NCI-H128 (cell line): ENCODE data around the gene TMEM229B.

Experiments
- DNase-seq: peaks from one replicate; lab custom pipeline; 2025; ENCODE audit not compliant: unreplicated experiment; lab: John Stamatoyannopoulos, UW

TMEM229B gene

DNA sequence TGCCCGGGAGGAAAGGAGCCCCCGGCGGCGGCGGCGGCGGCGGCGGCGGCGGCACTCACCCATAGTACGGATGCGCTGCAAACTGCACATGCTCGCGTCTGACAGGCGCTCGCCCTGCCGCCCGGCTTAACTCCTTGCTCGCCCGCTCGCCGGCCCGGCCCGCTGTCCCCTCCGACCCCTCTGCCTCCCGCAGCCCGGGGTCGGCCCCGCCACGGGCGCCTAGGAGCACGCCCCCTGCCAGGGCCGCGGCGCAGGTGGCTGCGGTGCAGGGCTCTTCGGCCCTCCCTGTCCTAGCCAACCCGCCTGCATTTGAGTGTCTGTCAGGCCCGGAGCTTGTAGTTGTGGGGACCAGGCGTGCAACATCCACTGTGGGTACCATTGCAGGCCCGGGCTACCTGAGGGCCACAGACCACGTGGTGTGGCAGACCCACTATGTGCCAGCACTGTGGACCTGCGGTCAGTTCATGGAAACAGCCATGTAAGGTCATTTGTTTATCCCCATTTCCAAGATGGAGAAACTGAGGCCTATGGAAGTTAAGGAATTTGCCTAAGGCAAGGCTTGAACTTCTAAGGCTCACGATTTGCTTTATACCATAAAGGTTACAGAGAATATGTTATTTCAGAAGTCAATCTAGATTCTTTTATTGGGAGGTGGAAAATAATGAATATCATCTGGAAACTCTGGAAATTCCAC, 27.0 kb upstream of the TMEM229B start:
- DNase-seq = no peak

DNA sequence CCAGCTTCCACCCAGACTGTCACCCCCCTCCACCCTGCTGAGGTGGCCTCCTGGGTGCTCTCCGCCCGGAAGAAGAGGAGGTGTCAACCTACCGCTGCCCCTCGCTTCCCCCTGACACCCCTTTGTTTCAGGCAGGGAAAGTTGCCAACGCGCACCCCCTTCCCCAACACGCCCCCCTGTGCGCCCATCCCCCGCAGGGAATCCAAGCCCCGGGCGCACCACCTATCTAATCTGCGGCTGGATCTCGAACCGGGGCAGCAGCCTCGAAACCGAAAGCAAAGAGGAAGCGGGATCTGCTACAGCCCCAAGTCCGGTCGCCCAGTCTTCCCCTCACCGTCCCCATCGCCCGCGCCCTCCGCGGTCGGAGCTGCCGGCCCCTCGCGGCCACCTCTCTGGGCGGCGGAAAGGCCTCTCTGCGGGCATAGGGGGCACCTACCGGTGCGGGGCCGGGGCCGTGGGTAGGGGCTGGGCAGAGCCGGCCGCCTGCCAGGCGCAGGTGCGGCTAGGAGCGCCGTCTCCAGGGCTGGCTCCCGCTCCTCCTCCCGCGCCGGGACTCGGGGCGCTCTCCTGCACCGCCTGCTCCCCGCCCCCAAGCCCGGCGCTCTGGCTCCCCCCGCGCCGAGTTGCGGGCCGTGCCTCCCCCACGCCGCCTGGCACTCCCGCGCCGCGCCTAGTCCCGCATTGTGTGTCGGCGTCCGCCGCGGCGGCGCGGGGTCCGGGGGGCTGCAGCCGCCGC, 26.3 kb upstream of the TMEM229B start:
- DNase-seq = no peak

DNA sequence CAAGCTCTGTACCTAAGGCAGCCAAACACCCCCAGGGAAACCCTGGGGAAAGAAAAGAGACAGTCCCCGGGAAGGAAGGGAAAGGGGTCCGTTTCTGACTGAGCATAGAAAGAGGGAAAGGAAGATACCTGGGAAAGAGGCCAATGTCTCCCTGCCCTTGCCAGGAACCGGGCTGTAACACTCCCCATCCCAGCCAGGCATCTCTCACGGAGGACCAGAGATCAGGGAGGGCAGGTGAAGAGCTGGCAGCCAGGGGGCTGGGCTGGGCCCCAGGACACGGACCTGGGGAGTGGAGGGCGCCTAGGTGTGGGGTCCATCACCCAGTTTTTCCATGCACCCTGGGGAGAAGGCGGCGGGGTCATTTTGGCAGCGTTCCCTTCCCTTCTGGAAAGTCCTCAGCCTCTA, 25.7 kb upstream of the TMEM229B start:
- DNase-seq = no peak

DNA sequence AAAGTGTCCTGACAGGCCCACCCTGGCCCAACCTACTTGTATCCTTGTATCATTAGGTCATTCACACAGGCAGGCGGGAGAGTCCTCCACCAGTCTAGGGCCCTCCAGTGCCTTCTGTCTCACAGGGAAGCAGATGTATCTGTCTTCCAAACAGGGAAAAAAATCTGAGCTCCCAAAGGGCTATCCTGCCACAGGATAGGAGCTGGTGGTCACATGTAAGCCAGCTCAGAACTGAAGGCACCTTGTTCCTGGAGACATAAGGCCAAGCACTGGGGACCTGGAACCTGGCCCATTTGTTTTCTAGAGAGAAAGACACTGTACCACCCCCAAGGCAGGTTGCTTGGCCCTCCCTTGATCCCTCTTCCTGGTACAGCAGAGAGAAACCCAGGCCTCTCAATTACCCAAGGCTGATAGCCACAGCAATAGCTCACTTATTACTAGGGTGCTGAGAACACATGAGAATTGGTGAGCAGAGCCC, 25.1 kb upstream of the TMEM229B start:
- DNase-seq = no peak

DNA sequence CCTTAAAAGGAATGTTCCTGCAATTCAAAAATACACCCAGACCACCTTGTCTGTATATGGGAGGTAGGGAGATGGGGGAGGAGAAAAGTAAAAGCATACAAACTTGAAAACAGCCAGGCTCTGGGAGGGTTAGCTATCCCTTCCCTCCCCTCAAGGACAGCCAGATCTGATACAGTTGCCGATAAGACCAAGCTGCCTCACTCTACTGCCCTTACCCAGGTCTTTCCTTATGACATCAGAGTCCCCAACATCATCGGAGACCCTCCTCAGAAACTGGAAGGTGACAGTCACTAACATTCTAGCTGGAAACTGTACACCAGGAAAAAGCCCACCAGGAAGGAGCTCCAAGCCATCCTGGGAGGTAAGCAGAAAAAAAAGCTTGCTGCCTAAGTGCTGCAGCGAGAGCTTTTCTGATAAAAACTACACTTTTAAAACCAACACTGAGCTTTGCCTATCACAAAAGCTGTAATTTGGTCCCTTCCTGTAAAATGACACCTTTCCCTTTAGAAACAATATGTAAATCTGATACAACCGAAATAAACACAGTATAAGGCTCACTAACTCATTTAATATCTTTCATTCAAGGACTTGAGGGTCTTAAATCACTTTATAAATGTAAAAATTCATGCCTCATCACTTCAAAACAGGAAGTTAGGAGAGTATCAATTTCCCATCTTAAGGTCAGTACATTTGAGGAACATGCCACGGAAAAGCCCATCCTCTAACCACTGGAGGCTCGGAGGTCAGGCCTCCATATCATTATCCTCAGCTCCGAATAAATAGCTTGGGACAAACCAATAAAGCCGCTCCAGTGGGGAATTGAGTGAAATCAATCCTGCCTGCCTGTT, 24.2 kb upstream of the TMEM229B start:
- no peak for DNase-seq

DNA sequence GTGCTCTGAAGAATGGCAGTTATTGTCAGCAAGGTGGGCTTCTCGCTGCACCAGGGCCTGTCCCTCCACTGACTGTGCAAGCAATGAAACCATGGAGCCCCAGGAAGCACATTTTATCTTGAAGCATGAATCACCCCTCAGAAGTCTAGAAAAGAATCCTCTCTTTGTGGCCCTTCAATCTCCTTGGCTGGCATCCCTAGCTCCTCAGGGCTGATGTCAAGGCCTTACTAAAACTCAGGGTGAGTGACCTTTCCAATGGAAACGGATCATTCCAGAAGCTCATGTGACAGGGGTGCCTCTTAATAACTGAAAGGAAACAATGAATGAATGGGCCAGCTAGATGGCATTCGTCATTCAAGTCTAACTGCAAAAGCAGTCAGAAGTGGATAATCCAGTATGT, 22.3 kb upstream of the TMEM229B start:
- DNase-seq = no peak

DNA sequence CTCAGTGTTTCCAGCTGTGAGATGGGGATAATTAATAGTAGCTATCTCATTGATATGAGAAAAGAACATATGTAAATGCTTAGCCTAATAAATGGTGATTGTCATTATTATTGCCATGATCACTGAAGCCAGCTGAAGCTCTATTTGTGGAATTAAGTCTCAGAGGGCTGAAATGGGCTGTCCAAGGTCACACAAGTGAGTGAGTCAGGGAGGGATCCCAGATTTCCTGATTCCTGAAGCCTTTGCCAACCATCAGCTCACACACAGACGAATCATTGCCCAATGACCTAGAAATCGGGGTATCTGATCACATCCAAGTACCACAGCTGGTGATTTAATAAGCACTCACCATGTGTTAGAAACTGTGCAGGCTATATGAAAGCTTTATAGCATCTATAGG, 21.6 kb upstream of the TMEM229B start:
- DNase-seq = no peak

DNA sequence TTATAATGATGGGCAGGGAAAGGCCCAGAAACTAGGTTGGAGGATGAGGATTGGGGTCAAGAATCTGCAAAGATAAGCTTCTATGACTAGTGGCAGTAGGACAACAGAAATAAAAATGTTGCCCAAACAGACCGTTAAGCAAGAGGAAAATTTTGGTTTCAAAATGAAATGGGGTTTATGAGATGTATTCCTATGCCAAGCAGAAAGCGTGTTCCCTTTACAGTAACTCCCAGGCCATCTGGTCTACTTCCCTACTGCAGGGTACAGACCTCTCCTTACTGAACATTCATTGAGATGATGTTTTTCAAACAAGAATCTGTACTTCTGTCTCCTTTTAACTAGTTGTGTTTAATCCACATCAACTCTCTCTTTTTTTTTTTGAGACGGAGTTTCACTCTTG, 20.4 kb upstream of the TMEM229B start:
- DNase-seq = no peak

DNA sequence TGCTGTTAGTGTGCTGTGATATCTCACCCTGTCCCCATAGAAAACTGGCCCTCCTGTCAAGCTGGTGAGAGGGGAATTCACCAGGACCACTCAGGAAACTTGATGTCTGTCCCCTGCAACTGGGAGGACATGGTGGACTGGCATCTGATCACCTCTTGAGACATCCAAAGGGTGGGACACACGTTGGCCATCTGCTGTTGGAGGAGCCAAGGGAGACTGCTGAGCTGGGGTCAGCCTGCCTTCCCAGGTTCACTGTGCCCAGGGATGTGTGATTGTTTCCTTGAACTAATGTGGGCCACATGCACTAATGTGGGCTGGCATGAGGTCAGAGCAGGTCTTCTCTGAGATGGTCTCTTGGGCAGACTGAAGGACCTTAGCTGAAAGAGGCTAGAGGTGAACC, 16.7 kb upstream of the TMEM229B start:
- no peak for DNase-seq

DNA sequence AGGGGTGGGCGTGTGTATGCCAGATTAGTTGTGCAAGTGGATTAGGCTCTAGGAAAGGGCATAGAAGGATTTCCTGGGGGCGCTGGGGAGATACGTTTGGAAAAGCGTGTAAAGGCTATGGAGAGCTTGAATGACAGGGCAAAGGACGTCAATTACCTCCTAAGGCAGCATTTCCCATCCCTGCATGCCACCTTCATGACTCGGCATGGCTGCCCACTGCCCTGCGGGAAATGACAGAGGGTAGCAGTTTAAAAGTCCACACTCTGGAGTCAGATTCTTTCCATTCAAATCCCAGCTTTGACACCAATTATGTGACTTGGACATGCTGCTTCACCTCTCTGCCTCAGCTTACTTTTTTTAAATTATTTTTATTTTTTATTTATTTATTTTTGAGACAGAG, 14.8 kb upstream of the TMEM229B start:
- no peak for DNase-seq

DNA sequence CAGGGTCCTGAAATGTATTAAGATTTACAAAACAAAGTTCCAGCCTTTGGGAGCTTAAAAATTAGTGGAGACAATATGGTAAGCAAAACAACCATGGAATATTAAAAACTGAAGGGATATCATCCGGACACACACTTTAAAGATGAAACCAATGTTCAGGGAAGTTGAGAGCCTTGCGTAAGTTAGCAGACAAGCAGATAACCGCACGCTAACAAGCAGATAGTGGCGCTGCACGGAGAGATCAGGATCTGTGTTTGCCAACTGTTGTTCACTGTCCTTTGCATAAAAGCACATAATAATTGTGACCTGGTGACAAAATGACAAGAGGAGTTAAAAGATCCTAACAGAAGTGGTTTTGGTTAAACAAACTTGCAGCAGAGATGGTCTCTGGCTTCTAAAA, 14.3 kb upstream of the TMEM229B start:
- no peak for DNase-seq

DNA sequence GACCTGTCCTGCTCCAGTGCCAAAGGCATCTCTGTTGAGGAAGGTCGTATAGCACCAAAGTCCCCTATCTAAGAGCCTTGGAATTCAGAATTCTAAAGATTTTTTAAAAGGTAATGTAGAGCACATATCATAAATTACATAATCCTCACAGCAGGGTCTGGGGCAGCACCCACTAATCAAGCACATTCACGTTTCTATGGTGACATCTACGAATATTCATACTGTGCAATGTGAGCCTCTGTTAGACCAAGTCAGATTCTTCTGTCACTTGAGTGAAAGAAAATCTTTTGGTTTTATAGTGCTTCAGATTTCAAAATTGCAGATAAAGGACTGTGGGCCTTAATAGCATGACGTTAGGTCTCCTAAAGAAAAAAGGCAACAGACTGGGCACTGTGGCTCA, 13.1 kb upstream of the TMEM229B start:
- no peak for DNase-seq

DNA sequence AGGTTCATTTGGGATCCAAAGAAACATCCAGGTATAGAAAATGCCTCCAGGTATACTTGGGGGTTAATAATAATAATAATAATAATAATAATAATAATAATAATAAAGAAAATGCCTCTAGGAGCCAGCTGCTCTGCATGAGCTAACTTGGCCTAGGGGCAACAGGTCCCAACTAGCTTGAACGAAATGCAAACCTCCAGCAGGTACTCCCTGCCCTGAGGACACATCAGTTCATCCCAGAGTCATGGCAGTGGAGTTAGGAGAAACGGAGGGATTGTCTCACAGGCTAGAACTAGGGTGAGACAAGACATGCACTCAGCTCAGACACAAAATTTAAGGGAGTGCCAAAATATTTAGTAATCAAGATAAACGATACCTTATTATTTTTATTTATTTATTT, 12.5 kb upstream of the TMEM229B start:
- DNase-seq = no peak

DNA sequence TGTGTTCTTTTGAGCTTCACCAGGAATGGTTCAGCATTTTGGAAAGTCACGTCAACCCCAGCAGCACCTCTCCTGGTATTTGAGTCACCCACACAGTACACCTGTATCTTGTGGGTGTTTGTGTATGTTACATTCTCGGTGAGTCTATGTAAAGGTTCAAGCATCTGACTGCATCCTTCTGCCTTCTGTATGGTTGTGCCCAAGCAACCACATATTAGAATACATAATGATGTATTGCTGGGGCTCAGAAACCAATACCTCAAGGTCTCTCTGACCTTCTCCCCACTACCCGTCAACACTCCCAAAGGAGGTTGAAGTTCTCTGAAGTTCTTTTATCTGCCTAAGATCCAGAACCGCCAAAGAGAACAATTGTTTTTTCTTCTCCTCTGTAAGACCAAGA, 9.2 kb upstream of the TMEM229B start:
- no peak for DNase-seq

DNA sequence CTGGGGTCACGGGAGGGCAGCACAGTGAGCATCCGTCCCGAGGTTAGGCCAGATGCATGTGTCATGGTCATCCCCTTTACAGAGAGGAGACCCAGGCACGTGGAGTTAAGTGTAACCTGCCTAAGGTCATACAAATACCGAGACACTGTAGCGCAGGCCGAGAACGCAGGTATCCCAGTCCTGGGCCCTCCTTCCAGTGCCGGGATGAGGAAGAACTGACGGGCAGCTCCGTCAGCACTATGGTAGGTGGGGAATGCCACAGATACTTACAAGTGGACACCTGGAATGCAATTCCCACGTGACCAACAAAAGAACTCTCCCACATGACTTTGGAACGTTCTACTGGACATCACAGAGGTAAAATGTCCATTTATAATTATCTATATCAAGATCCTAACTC, 8.7 kb upstream of the TMEM229B start:
- DNase-seq = no peak

DNA sequence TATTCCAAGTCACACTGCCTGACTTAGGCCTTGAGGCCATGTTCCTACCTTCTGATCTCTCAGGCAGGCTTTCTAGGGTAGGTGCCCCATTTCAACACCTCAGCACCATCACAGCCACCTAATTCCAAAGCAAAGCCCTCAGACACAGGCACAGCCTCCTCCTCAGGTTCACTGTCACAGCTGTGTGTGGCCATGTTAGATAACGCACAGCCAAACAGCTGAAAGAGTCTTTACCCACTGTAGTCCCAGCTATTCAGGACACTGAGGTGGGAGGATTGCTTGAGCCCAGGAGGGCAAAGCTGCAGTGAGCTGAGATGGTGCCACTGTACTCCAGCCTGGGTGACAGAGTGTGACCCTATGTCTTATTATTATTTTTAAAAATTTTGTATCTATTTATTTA, 7.3 kb upstream of the TMEM229B start:
- DNase-seq = no peak

DNA sequence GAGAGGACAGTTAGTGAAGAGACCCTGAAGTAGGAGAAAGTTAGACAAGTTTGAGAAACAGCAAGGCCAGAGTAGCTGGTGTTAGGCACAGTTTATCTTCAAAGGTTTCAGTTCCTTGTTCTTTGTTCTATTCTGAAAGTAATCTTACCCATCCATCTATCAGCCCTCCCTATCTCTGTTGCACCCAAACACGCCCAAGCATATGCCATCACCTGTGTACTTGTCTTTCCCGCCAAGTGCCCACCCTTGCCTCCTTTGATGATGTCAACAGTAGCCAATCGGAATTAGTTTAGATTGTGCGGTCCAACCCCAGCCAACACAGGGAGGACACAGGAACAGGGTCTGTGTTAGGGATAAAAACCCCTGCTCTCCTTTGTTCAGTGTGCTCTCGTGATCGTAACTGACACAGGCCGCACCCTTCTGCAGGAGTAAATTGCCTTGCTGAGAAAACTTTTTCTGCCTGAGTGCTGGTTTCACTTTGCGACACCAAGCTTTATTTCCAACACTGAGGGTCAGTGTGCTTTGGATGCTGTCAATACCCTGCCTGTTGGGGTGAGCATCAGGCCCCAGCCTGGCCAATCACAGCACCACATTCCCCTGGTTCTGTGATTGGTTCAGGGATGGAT, 4.7 kb upstream of the TMEM229B start:
- no peak for DNase-seq

DNA sequence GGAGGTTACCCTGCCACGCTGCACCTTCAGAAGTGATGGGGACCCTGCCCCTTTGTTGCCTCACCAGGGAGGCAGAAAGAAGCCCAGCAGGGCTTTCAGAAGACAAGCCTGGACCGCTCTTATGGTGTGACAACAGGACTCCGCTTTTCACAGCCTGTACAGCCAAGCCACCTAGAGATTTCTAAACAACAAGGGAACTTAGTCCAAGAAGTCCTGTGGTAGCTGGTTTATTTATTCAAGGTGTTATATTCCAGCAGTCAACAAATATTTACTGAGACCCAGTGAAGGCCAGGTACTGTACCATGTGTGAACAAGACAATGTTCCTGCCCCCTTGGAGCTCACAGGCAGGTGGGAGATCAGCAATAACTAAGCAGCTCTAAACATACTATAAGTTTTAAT, 4.0 kb upstream of the TMEM229B start:
- no peak for DNase-seq

DNA sequence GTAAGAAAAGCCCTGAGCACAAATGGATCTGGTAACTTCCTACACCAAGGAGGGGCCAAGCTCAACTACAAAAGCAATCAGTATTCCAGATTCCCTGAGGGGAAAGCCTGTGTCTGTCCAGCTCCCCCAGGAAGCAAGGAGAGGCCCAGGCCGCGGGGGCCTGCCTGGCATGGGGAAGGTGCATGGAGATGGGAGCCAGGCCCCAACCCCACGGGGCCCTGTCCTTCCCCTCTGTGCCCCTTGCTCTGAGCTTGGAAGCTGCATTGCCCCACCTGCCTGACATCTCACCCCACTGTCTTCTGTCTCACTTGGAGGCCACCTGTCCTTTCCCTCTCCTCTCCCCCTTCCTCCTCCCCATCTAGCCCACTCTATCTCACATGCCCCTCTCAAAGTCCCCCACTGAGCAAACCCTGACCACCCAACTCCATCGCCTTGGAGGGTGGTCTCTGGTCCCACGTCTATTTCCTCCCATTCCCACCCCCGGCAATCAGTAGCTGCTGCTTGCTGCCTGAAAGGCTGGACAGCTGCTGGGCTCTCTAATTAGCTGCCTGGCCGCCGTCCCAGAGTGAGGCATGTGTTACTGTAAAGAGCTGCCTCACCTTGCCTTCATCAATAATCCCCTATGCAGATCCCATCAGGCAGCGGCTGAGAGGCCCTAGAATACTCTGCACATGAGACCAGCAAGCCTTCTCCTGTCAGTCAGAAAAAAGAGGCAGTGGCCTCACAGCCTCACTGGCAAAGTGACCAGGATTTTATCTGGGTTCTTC, 3.4 kb upstream of the TMEM229B start:
- peak; percentile 21 for DNase-seq

DNA sequence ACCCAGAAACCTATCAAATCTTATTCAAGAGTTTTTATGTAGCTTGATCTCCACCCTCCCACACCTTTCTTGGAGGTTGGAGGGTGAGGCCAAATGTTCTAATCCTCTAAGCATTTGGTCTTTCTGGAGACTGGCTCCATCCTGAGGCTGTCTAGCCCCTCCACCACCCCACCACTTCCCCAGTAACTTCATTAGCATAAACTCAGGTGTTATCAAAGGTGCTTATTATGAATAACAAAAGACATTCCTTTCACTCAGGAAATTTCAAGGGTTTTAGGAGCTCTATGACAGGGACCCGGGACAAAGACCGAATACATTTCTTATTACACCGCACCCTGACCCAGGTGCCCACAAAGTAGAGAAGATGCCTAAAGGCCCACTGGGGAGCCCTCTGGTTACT, 2.8 kb upstream of the TMEM229B start:
- DNase-seq = no peak

DNA sequence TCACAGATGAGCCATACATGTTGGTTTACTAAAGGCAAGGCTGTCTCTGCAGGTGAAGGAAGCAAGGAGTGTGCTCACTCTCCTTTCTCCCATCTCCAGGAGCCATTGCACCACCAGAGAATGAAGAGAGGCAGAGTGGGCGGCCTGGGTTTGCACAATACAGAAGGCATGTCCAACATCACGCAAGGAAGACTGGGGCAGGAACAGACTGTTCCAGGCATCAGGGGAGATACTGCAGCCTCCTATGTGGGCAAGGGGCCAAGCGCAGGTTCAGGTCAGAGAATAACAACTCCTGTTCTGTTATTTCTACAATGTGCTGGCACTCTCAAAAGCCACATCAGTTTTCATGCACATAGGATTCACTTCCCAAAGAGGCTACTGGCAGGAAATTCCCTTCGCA, 1.7 kb upstream of the TMEM229B start:
- DNase-seq = no peak
